Left lung (tissue), 10 donors: ENCODE data around the gene GREB1. TPM values are rescaled to one million over a fixed set of nuclear protein-coding genes. Genes with fewer than 3 reads are reported as not detected.

Experiments used
- ATAC-seq: fragments of 200-7000 bp; cut with Tn5 transposase; one replicate; pipeline ENCODE4 v1.9.1; 2020; ENCODE audit warnings: moderate library complexity
- DNase-seq, 4 donors: peaks; one replicate each; pipeline ENCODE4 v3.0.0-alpha.2; 2013 to 2020
- H3K27ac ChIP-seq, 2 donors: fragments of 200-600 bp; sonication (generic) in 1 of 2; one replicate each; pipeline versions ENCODE4 v1.5.0 to v1.8.0; 2020 to 2021
- H3K27me3 ChIP-seq, 2 donors: fragments of 200-600 bp; sonication (generic) in 1 of 2; one replicate each; pipeline versions ENCODE4 v1.5.0 to v1.8.0; 2020 to 2021
- H3K36me3 ChIP-seq, 2 donors: fragments of 200-600 bp; sonication (generic) in 1 of 2; one replicate each; pipeline versions ENCODE4 v1.5.0 to v1.8.0; 2020 to 2021
- H3K4me1 ChIP-seq, 2 donors: fragments of 200-600 bp; one replicate each; pipeline ENCODE4 v1.8.0; 2021
- H3K4me3 ChIP-seq, 2 donors: fragments of 200-600 bp; sonication (generic) in 1 of 2; one replicate each; pipeline versions ENCODE4 v1.5.0 to v1.8.0; 2020 to 2021; ENCODE audit warnings: mild to moderate bottlenecking in 1 of 2
- H3K9me3 ChIP-seq, 2 donors: fragments of 200-600 bp; sonication (generic) in 1 of 2; one replicate each; pipeline versions ENCODE4 v1.5.0 to v1.8.0; 2020 to 2021
- intact Hi-C, 2 donors: fragments of 100-400 bp; cut with DNase I; formaldehyde crosslinking; loops; one replicate each; pipeline versions ENCODE4 v1.11.2 to v1.14.2; 2022
- polyA plus RNA-seq, 6 donors: library from polyadenylated mRNA; unstranded; fragments of 120-200 nt; gene quantifications; one replicate each; pipeline ENCODE4 v1.2.1, GENCODE V29; 2013; ENCODE audit not compliant: insufficient read length in 6 of 6
- total RNA-seq, 2 donors: library from RNA; stranded (reverse); fragmentation: NEBNext Ultra II Directional; extraction: Animal tissue kit (Norgen Biotek cat#: 25700); gene quantifications; one replicate each; pipeline ENCODE4 v1.2.1, GENCODE V29; 2021
- TF ChIP-seq, protein P1 (sequence below), 2 donors: fragments of 200-600 bp; sonication (generic) in 1 of 2; IDR thresholded peaks; one replicate each; pipeline versions ENCODE4 v1.5.0 to v1.8.0; 2021; ENCODE audit warnings: antibody characterized with exemption in 2 of 2
- donor health status: DM: no; HTN: yes; CAD: no.
- donor health status: DM: no; HTN: no; CAD: no.

GREB1 gene
- total and polyA plus RNA-seq, 8 donors: 1.6 to 19.1 (median 12.7) TPM

DNA sequence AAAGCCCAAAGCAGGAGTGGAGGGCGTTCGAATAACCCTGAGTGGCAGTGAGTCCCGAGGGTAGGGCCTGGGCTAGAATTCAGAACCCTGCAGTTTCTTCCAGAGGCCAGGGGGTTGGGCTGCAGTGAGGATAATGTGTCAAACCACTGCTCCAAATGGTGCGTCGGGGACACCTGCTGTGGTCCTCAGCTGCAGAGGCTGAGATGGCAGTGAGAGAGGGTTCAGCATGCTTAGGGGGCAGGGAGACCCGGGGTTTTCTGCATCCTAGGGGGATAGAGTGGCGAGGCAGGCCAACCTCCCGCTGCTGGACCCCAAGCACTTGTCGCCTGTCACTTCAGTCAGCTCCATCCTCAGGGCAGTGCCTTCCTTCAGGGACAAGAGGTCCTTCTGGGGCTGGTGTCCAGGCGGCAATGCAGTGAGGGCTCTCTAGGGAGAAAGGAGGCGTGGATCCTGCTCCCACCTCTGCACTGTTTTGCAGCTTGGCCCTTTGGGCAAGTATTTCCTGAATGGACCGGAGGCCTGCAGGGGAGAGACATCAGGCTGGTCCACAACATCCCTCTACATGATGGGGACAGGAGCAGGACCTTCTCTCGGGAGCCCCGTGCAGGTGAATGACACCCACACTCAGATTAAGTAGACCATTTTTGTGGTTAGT, 144.6 kb downstream of the GREB1 start:
- intact Hi-C loops: no loop called here
- no peak for DNase-seq
- Histone ChIP-seq H3K9me3 (no peaks in the 10 kb centered on the region), H3K4me3 (no peak overlapping the region), H3K4me1 (no peaks in the 10 kb centered on the region), H3K27ac (no peak overlapping the region), H3K36me3 (no peaks in the 10 kb centered on the region), H3K27me3 (peaks cover 11 to 72% of the 10 kb centered on the region in 2 donors)
- TF ChIP-seq, protein P1, sequence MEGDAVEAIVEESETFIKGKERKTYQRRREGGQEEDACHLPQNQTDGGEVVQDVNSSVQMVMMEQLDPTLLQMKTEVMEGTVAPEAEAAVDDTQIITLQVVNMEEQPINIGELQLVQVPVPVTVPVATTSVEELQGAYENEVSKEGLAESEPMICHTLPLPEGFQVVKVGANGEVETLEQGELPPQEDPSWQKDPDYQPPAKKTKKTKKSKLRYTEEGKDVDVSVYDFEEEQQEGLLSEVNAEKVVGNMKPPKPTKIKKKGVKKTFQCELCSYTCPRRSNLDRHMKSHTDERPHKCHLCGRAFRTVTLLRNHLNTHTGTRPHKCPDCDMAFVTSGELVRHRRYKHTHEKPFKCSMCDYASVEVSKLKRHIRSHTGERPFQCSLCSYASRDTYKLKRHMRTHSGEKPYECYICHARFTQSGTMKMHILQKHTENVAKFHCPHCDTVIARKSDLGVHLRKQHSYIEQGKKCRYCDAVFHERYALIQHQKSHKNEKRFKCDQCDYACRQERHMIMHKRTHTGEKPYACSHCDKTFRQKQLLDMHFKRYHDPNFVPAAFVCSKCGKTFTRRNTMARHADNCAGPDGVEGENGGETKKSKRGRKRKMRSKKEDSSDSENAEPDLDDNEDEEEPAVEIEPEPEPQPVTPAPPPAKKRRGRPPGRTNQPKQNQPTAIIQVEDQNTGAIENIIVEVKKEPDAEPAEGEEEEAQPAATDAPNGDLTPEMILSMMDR (IDR thresholded peaks at IDR 0.05): no peak
- no peak for ATAC-seq

DNA sequence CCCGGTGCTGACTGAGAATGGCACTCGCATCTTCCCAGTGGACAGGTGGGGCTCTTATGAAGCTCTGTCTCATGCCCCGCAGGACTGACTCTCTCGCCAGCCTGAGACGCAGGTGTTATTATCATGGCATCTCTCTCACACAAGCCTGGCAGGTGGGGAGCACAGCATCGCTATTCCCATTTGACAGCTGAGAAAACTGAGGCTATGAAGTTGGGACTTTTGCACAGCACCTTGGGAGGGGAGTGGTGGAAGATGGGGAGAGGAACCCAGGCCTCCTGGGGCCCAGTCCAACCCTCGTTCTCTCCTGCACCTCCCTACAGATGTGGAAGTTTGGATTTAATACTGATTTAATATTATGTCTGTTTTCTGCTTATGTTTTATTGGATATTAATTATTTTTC, 145.2 kb downstream of the GREB1 start:
- Histone ChIP-seq H3K9me3 (no peaks in the 10 kb centered on the region), H3K27me3 (peaks cover 11 to 72% of the 10 kb centered on the region in 2 donors), H3K27ac (no peak overlapping the region)

DNA sequence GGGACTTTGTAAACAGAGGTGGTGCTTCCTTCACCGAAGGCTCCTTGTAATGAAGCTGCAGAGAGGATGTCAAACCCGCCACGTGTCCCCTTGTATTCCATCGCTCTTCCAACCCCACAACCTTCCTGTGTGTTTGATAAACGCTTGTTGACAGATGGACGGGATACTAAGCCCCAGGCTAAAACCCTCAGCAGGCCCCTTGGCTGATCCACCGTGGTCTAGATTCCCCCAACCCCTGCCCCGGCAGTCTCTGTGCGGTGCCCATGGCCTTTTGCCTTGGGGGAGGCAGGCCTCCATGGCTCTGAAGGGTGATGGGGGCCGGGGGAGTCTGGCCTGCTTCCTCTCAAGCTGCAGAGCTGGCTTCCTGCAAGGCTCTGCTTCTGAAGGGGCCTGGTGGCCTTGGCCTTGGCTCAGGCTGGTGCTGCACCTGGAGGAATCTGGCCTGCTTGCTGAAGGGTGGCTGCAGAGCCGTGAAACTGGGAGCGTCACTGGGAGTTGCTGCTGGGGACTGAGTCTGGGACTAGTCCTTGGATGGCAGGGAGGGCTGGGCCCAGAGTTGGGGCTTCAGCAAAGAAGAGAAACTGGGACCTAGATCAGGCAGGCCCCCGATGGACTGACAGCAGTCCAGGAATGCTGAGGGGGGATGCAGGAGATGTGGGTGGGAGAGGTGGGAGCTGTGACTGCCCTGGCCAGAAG, 145.8 kb downstream of the GREB1 start:
- intact Hi-C loops: no loop called here
- TF ChIP-seq, protein P1 (IDR thresholded peaks at IDR 0.05): no peak
- no peaks in the 10 kb centered on the region for H3K4me1 ChIP-seq
- H3K4me3 ChIP-seq: no peak overlapping the region
- H3K27me3 ChIP-seq: peaks cover 11 to 70% of the 10 kb centered on the region in 2 donors
- no peak overlapping the region for H3K27ac ChIP-seq
- H3K9me3 ChIP-seq: no peaks in the 10 kb centered on the region
- no peaks in the 10 kb centered on the region for H3K36me3 ChIP-seq
- DNase-seq: no peak
- ATAC-seq: no peak

More for the DNA sequence above, 145.2 kb downstream of the GREB1 start:
- Histone ChIP-seq H3K36me3 (no peaks in the 10 kb centered on the region), H3K4me1 (no peaks in the 10 kb centered on the region), H3K4me3 (no peak overlapping the region)
- DNase-seq (no peak), ATAC-seq (no peak)
- intact Hi-C loops: no loop called here
- TF ChIP-seq, protein P1 (IDR thresholded peaks at IDR 0.05): no peak

DNA sequence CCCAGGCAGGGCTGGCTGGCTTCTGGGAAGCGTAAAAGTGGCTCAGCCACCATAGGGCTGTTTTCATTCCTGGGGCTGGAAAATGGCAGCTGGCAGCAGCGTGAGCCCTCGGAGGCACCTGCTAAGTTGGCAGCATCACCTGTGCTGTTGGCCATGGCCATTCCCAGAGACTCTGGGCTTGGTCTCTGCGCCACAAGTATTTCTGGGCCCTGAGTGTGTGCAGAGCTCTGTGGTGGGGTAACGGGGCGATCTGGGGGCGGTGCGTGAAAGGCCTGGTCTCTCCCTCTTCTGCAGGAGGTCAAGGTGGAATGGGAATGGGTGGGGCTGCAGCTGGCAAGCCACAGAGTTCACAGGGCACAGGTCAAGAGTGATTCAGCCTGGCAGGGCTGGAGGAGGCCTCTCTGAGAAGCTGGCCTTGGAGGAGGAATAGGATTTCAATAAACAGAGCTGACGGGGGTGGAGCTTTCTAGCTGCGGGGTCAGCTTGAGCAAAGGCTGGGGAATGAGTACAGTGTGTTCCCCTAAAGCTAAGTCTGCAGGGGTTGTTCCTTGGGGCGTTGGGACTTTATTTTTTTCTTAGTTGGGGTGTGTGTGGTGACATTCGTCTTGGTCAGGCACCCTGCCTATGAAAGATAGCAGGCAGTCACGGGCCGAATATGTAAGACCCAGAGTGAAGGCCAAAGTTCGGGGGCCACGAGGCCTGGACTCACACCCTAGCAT, 146.5 kb downstream of the GREB1 start:
- no peaks in the 10 kb centered on the region for H3K36me3 ChIP-seq
- intact Hi-C loops: no loop called here
- no peak overlapping the region for H3K27ac ChIP-seq
- no peak overlapping the region for H3K4me3 ChIP-seq
- peaks cover 11 to 63% of the 10 kb centered on the region in 2 donors for H3K27me3 ChIP-seq
- H3K4me1 ChIP-seq: no peaks in the 10 kb centered on the region
- TF ChIP-seq, protein P1 (IDR thresholded peaks at IDR 0.05): no peak
- no peak for DNase-seq
- no peak for ATAC-seq
- H3K9me3 ChIP-seq: no peaks in the 10 kb centered on the region
